ENCODE results near the gene CFAP58.
A peak's percentile ranks its signal among the peaks of the same experiment; 100 is the strongest.

Gene CFAP58

GRCh38 chr10:104333032-104333727 is 20.5 kb upstream of the CFAP58 start:
- Histone ChIP-seq H2BK15ac (replicated peaks; ENCODE audit: low read depth) (no peak overlapping the region), H3K4me1 (ENCODE audit: control insufficient read depth, low read depth, low read length) (peaks cover 64% of the 10 kb centered on the region), H3K27me3 (ENCODE audit: insufficient read depth, low read length, poor library complexity) (no peaks in the 10 kb centered on the region), H3K4ac (ENCODE audit: low read depth, low read length) (no peak overlapping the region), H2AK5ac (ENCODE audit: low read length) (peak overlapping the region; percentile 60), H2BK120ac (ENCODE audit: low read depth, low read length) (no peak overlapping the region), H3K56ac (ENCODE audit: low read length) (peak overlapping the region; percentile 44), H2BK5ac (ENCODE audit: low read length) (peak overlapping the region; percentile 39), H3K36me3 (ENCODE audit: control insufficient read depth, insufficient read depth, low read length) (no peaks in the 10 kb centered on the region), H3K79me2 (ENCODE audit: control insufficient read depth, insufficient read depth, low read length) (peaks cover 95% of the 10 kb centered on the region), H4K8ac (ENCODE audit: low read depth, low read length) (no peak overlapping the region), H3K79me1 (ENCODE audit: low read length) (peaks cover 47% of the 10 kb centered on the region), H3K23ac (ENCODE audit: low read length) (no peak overlapping the region), H4K5ac (ENCODE audit: low read length) (no peak overlapping the region), H3K18ac (ENCODE audit: low read length) (no peak overlapping the region), H3K27ac (ENCODE audit: low read depth, low read length) (no peak overlapping the region), H3K4me3 (ENCODE audit: low read length) (no peak overlapping the region), H3K4me2 (ENCODE audit: low read length) (peak overlapping the region; percentile 15), H3K9ac (ENCODE audit: low read length) (peak overlapping the region; percentile 26)
- peak; percentile 76 for DNase-seq
- no CpG with 5 or more reads among the region's 13 CpGs for WGBS (ENCODE audit: extremely low coverage, insufficient coverage, low lambda C conversion rate)

- DNase-seq: no peak
- H2AK5ac ChIP-seq (ENCODE audit: low read length): peak overlapping the region; percentile 60
- no peak overlapping the region for H3K18ac ChIP-seq (ENCODE audit: low read length)
- H3K4me2 ChIP-seq (ENCODE audit: low read length): no peak overlapping the region
- H3K4ac ChIP-seq (ENCODE audit: low read depth, low read length): no peak overlapping the region
- H3K27ac ChIP-seq (ENCODE audit: low read depth, low read length): no peak overlapping the region
- H3K27me3 ChIP-seq (ENCODE audit: insufficient read depth, low read length, poor library complexity): no peaks in the 10 kb centered on the region
- no peak overlapping the region for H3K4me3 ChIP-seq (ENCODE audit: low read length)
- no peak overlapping the region for H2BK120ac ChIP-seq (ENCODE audit: low read depth, low read length)
- H3K23ac ChIP-seq (ENCODE audit: low read length): no peak overlapping the region
- peak overlapping the region; percentile 44 for H3K56ac ChIP-seq (ENCODE audit: low read length)
- no peaks in the 10 kb centered on the region for H3K36me3 ChIP-seq (ENCODE audit: control insufficient read depth, insufficient read depth, low read length)
- peaks cover 57% of the 10 kb centered on the region for H3K4me1 ChIP-seq (ENCODE audit: control insufficient read depth, low read depth, low read length)
- H3K9ac ChIP-seq (ENCODE audit: low read length): peak overlapping the region; percentile 26
- H4K5ac ChIP-seq (ENCODE audit: low read length): no peak overlapping the region
- H4K8ac ChIP-seq (ENCODE audit: low read depth, low read length): no peak overlapping the region
- peaks cover 88% of the 10 kb centered on the region for H3K79me2 ChIP-seq (ENCODE audit: control insufficient read depth, insufficient read depth, low read length)
- H2BK5ac ChIP-seq (ENCODE audit: low read length): peak overlapping the region; percentile 39
- peaks cover 41% of the 10 kb centered on the region for H3K79me1 ChIP-seq (ENCODE audit: low read length)
- no CpG with 5 or more reads among the region's 15 CpGs for WGBS (ENCODE audit: extremely low coverage, insufficient coverage, low lambda C conversion rate)
- no peak overlapping the region for H2BK15ac ChIP-seq (replicated peaks; ENCODE audit: low read depth)
These were observed 19.8 kb upstream of the CFAP58 start for GRCh38 chr10:104333728-104334373.

GRCh38 chr10:104334561-104334960 is 19.1 kb upstream of the CFAP58 start:
- Histone ChIP-seq H3K27ac (ENCODE audit: low read depth, low read length) (no peak overlapping the region), H3K4me1 (ENCODE audit: control insufficient read depth, low read depth, low read length) (peaks cover 55% of the 10 kb centered on the region), H4K5ac (ENCODE audit: low read length) (no peak overlapping the region), H2AK5ac (ENCODE audit: low read length) (no peak overlapping the region), H3K56ac (ENCODE audit: low read length) (no peak overlapping the region), H2BK5ac (ENCODE audit: low read length) (no peak overlapping the region), H3K9ac (ENCODE audit: low read length) (no peak overlapping the region), H3K4me3 (ENCODE audit: low read length) (no peak overlapping the region), H3K4me2 (ENCODE audit: low read length) (no peak overlapping the region), H3K27me3 (ENCODE audit: insufficient read depth, low read length, poor library complexity) (no peaks in the 10 kb centered on the region), H4K8ac (ENCODE audit: low read depth, low read length) (no peak overlapping the region), H2BK120ac (ENCODE audit: low read depth, low read length) (no peak overlapping the region), H3K18ac (ENCODE audit: low read length) (no peak overlapping the region), H3K36me3 (ENCODE audit: control insufficient read depth, insufficient read depth, low read length) (no peaks in the 10 kb centered on the region), H3K79me2 (ENCODE audit: control insufficient read depth, insufficient read depth, low read length) (peaks cover 81% of the 10 kb centered on the region), H2BK15ac (replicated peaks; ENCODE audit: low read depth) (no peak overlapping the region), H3K4ac (ENCODE audit: low read depth, low read length) (no peak overlapping the region), H3K79me1 (ENCODE audit: low read length) (peaks cover 38% of the 10 kb centered on the region), H3K23ac (ENCODE audit: low read length) (no peak overlapping the region)
- WGBS (ENCODE audit: extremely low coverage, insufficient coverage, low lambda C conversion rate): no CpG with 5 or more reads among the region's 6 CpGs
- no peak for DNase-seq

- H3K4me1 ChIP-seq (ENCODE audit: control insufficient read depth, low read depth, low read length): peaks cover 54% of the 10 kb centered on the region
- no peak for DNase-seq
These were observed 18.5 kb upstream of the CFAP58 start for GRCh38 chr10:104334965-104335650.

GRCh38 chr10:104336821-104337467 is 16.7 kb upstream of the CFAP58 start:
- Histone ChIP-seq H2BK120ac (ENCODE audit: low read depth, low read length) (peak overlapping the region; percentile 39), H3K36me3 (ENCODE audit: control insufficient read depth, insufficient read depth, low read length) (no peaks in the 10 kb centered on the region), H4K8ac (ENCODE audit: low read depth, low read length) (no peak overlapping the region), H3K4me2 (ENCODE audit: low read length) (peak overlapping the region; percentile 88), H3K79me1 (ENCODE audit: low read length) (peaks cover 27% of the 10 kb centered on the region), H3K9ac (ENCODE audit: low read length) (peak overlapping the region; percentile 95), H2AK5ac (ENCODE audit: low read length) (no peak overlapping the region), H4K5ac (ENCODE audit: low read length) (no peak overlapping the region), H3K23ac (ENCODE audit: low read length) (no peak overlapping the region), H3K27me3 (ENCODE audit: insufficient read depth, low read length, poor library complexity) (no peaks in the 10 kb centered on the region), H3K56ac (ENCODE audit: low read length) (peak overlapping the region; percentile 97), H3K27ac (ENCODE audit: low read depth, low read length) (peak overlapping the region; percentile 45), H2BK15ac (replicated peaks; ENCODE audit: low read depth) (no peak overlapping the region), H3K4me1 (ENCODE audit: control insufficient read depth, low read depth, low read length) (peaks cover 39% of the 10 kb centered on the region), H3K18ac (ENCODE audit: low read length) (peak overlapping the region; percentile 98), H3K79me2 (ENCODE audit: control insufficient read depth, insufficient read depth, low read length) (peaks cover 58% of the 10 kb centered on the region), H3K4ac (ENCODE audit: low read depth, low read length) (peak overlapping the region; percentile 61), H3K4me3 (ENCODE audit: low read length) (peak overlapping the region; percentile 83), H2BK5ac (ENCODE audit: low read length) (peak overlapping the region; percentile 82)
- DNase-seq: peak; percentile 86
- WGBS (ENCODE audit: extremely low coverage, insufficient coverage, low lambda C conversion rate): no CpG with 5 or more reads among the region's 12 CpGs

More at GRCh38 chr10:104334965-104335650, 18.5 kb upstream of the CFAP58 start:
- no peak overlapping the region for H3K4ac ChIP-seq (ENCODE audit: low read depth, low read length)
- peaks cover 76% of the 10 kb centered on the region for H3K79me2 ChIP-seq (ENCODE audit: control insufficient read depth, insufficient read depth, low read length)
- no peak overlapping the region for H2BK15ac ChIP-seq (replicated peaks; ENCODE audit: low read depth)
- H3K9ac ChIP-seq (ENCODE audit: low read length): no peak overlapping the region
- no CpG with 5 or more reads among the region's 13 CpGs for WGBS (ENCODE audit: extremely low coverage, insufficient coverage, low lambda C conversion rate)
- no peak overlapping the region for H4K8ac ChIP-seq (ENCODE audit: low read depth, low read length)
- no peak overlapping the region for H3K4me3 ChIP-seq (ENCODE audit: low read length)
- H3K18ac ChIP-seq (ENCODE audit: low read length): no peak overlapping the region
- H3K27ac ChIP-seq (ENCODE audit: low read depth, low read length): no peak overlapping the region
- H3K23ac ChIP-seq (ENCODE audit: low read length): no peak overlapping the region
- H2BK120ac ChIP-seq (ENCODE audit: low read depth, low read length): no peak overlapping the region
- H3K27me3 ChIP-seq (ENCODE audit: insufficient read depth, low read length, poor library complexity): no peaks in the 10 kb centered on the region
- H2BK5ac ChIP-seq (ENCODE audit: low read length): no peak overlapping the region
- H4K5ac ChIP-seq (ENCODE audit: low read length): no peak overlapping the region
- no peak overlapping the region for H3K4me2 ChIP-seq (ENCODE audit: low read length)
- no peak overlapping the region for H2AK5ac ChIP-seq (ENCODE audit: low read length)
- H3K56ac ChIP-seq (ENCODE audit: low read length): no peak overlapping the region
- H3K36me3 ChIP-seq (ENCODE audit: control insufficient read depth, insufficient read depth, low read length): no peaks in the 10 kb centered on the region
- peaks cover 33% of the 10 kb centered on the region for H3K79me1 ChIP-seq (ENCODE audit: low read length)

All from mesendoderm (in vitro differentiated cells).